Neutrophil (primary cell): ENCODE data around the gene KATNBL1.

Experiments used
- H3K27ac ChIP-seq: fragments of 200-600 bp; sonication (generic); 2 replicates; pipeline ENCODE4 v1.5.1; 2016; ENCODE audit warnings: mild to moderate bottlenecking, moderate library complexity
- H3K27me3 ChIP-seq: fragments of 200-600 bp; sonication (generic); 2 replicates; pipeline ENCODE4 v1.6.0; 2016; ENCODE audit warnings: mild to moderate bottlenecking
- H3K36me3 ChIP-seq: fragments of 200-600 bp; sonication (generic); 2 replicates; pipeline ENCODE4 v1.5.1; 2017
- H3K4me1 ChIP-seq, 2 experiments: fragments of 200-600 bp in 1 of 2; sonication (generic) in 1 of 2; 1 replicate in 1 of 2; 2 replicates in 1 of 2; pipeline versions ENCODE4 v1.5.1 to v1.6.1; 2013 to 2016; ENCODE audit warnings: low read depth in 1 of 2, low read length in 1 of 2, mild to moderate bottlenecking in 1 of 2, moderate library complexity in 1 of 2; ENCODE audit not compliant: control insufficient read depth in 1 of 2, insufficient read depth in 1 of 2
- H3K4me3 ChIP-seq, 2 experiments: fragments of 200-600 bp in 1 of 2; sonication (generic) in 1 of 2; 1 replicate in 1 of 2; 2 replicates in 1 of 2; pipeline ENCODE4 v1.5.1; 2013 to 2016; ENCODE audit warnings: low read depth in 1 of 2, low read length in 1 of 2, mild to moderate bottlenecking in 1 of 2, moderate library complexity in 1 of 2
- H3K9me3 ChIP-seq: fragments of 200-600 bp; sonication (generic); 2 replicates; pipeline ENCODE4 v1.5.1; 2016
- TF ChIP-seq, protein P1 (sequence below): fragments of 200-600 bp; sonication (generic); IDR thresholded peaks from 2 replicates; pipeline ENCODE4 v1.5.1; 2016; ENCODE audit warnings: antibody characterized with exemption

Gene KATNBL1

DNA sequence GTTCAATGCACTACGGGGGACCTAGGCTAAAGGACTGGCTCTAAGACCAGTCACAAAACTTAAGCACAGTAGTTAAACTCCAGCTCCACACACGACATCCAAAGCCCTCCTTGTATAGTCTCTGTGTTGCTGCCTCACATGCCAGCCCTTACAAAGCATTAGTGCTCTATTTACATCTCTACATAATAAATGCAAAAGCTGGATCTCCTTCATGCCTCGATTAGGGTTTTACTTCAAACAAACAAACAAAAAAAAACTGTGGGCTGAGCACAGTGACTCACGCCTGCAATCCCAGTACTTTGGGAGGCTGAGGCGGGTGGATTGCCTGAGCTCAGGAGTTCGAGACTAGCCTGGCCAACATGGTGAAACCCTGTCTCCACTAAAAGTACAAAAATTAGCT, 98.4 kb downstream of the KATNBL1 start:
- H3K27ac ChIP-seq, result no peak overlapping the region
- TF ChIP-seq, protein P1, sequence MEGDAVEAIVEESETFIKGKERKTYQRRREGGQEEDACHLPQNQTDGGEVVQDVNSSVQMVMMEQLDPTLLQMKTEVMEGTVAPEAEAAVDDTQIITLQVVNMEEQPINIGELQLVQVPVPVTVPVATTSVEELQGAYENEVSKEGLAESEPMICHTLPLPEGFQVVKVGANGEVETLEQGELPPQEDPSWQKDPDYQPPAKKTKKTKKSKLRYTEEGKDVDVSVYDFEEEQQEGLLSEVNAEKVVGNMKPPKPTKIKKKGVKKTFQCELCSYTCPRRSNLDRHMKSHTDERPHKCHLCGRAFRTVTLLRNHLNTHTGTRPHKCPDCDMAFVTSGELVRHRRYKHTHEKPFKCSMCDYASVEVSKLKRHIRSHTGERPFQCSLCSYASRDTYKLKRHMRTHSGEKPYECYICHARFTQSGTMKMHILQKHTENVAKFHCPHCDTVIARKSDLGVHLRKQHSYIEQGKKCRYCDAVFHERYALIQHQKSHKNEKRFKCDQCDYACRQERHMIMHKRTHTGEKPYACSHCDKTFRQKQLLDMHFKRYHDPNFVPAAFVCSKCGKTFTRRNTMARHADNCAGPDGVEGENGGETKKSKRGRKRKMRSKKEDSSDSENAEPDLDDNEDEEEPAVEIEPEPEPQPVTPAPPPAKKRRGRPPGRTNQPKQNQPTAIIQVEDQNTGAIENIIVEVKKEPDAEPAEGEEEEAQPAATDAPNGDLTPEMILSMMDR, result no peak
- no peaks in the 10 kb centered on the region for H3K4me1 ChIP-seq
- peaks cover 4% of the 10 kb centered on the region for H3K27me3 ChIP-seq
- no peaks in the 10 kb centered on the region for H3K9me3 ChIP-seq
- no peak overlapping the region for H3K4me3 ChIP-seq
- no peaks in the 10 kb centered on the region for H3K36me3 ChIP-seq

DNA sequence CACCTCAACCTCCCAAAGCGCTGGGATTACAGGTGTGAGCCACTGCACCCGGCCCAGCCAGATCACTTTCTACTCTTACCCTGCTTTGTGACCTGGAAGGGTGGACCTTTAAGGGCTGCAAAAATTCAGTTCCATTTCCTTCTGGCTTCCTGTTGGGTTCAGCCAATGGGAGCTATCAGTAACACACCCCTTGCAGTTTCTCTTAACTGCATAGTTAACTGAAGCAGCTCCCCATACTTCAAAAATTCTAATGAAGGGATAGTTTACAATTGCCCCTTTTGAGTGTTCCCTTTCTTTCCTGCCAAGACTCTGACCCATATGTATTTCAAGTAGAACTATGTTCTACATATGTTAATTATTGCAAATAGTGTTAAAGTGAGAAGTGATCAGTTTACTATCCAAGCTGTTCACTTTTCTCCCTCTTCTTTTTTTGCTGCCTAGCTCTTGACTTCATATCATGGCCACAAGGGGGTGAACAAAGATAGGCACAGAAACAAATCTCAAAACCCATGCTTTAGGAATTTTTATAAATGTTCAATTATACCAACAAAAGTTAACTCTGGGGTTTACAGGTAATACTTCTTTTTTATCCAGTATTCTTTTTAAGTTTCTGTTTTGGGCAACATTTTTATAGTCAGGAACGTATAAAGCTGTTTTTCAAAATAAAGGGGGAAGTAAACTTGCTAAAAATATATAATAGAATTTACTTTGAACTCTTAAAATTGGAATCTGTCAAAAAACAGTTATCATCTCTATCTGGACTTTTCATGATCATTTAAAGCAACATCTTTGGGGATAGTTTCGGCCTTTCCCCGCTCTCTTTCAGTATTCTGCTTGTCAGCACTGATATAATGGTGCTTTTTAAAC, 99.9 kb downstream of the KATNBL1 start:
- Histone ChIP-seq H3K4me1 (no peaks in the 10 kb centered on the region), H3K9me3 (no peaks in the 10 kb centered on the region), H3K27me3 (peaks cover 4% of the 10 kb centered on the region), H3K36me3 (no peaks in the 10 kb centered on the region), H3K4me3 (no peak overlapping the region), H3K27ac (no peak overlapping the region)
- TF ChIP-seq, protein P1, result peak; percentile 26

DNA sequence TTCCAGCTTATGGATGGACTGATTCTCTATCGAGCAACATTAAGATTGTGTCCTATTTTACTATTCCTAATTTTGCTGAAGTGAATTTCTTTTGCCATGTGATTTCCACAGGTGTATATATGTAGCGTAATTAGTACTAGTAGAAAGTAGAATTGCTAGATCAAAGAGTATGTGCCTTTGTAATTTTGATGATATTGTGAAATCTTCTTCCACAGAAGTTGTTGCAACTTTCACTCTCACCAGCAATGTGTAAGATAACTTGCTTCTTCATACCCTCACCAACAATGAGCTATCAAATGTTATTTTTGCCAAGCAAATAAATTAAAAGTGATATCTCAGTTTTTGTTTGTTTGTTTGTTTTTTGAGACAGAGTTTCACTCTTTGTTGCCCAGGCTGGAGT, 102.6 kb downstream of the KATNBL1 start:
- H3K9me3 ChIP-seq, result no peaks in the 10 kb centered on the region
- TF ChIP-seq, protein P1, result no peak
- H3K4me1 ChIP-seq, result peaks cover 3 to 5% of the 10 kb centered on the region in 2 experiments
- H3K27ac ChIP-seq, result no peak overlapping the region
- H3K27me3 ChIP-seq, result no peaks in the 10 kb centered on the region
- no peak overlapping the region for H3K4me3 ChIP-seq
- H3K36me3 ChIP-seq, result no peaks in the 10 kb centered on the region

DNA sequence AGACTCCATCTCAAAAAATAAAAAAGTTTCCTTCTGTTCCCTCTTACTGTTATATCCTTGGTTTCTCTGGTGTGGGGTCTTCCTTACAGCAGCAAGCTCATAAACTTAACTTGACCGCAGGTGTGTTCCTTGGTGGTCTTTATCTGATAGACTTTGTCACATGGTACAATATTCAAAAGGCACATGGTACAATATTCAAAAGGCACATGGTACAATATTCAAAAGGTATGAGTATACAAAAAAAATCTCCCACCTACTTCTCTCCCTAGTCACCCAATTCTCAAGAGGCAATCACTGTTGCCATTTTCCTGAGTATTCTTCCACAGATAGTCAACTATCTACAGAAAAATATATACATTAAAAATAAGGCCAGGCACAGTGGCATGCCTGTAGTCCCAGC, 103.5 kb downstream of the KATNBL1 start:
- TF ChIP-seq, protein P1, result no peak
- H3K27ac ChIP-seq, result no peak overlapping the region
- H3K4me3 ChIP-seq, result no peak overlapping the region
- H3K27me3 ChIP-seq, result no peaks in the 10 kb centered on the region
- no peaks in the 10 kb centered on the region for H3K36me3 ChIP-seq
- peaks cover 6 to 7% of the 10 kb centered on the region in 2 experiments for H3K4me1 ChIP-seq
- H3K9me3 ChIP-seq, result no peaks in the 10 kb centered on the region

DNA sequence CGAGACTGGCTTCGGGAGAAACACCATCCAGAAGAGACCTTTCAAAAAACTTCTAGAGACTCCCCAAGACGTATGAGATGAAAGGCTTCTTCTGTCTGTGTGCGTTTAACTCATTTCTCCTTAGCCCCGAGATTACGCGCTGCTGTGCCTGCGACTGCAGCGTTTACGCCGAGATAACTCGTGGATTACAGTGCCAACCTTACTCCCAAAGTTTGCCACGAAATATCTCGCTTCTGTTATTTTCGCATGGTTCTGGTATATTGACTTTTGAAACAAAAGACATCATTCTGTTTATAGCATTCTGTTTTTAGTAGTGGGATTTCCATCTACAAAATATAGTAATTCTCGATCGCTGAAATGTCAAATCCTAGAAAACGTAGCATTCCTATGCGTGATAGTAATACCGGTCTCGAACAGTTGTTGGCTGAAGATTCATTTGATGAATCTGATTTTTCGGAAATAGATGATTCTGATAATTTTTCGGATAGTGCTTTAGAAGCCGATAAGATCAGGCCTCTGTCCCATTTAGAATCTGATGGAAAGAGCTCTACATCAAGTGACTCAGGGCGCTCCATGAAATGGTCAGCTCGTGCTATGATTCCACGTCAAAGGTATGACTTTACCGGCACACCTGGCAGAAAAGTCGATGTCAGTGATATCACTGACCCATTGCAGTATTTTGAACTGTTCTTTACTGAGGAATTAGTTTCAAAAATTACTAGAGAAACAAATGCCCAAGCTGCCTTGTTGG, 107.5 kb downstream of the KATNBL1 start:
- H3K4me3 ChIP-seq, result peak overlapping the region; percentile 92 to 98
- peak overlapping the region; percentile 89 for H3K27ac ChIP-seq
- H3K36me3 ChIP-seq, result no peaks in the 10 kb centered on the region
- TF ChIP-seq, protein P1, result no peak
- H3K27me3 ChIP-seq, result no peaks in the 10 kb centered on the region
- H3K9me3 ChIP-seq, result no peaks in the 10 kb centered on the region
- H3K4me1 ChIP-seq, result peaks cover 22 to 26% of the 10 kb centered on the region in 2 experiments
